Measurements from ENCODE around the gene CAP1. TPM values are rescaled to one million over a fixed set of nuclear protein-coding genes. Genes with fewer than 3 reads are reported as not detected.

The CAP1 gene
- total and polyA plus RNA-seq, 4 donors = 209 to 493 (median 321) TPM

GRCh38 chr1:40039245-40039756 lies 1.2 kb upstream of the CAP1 start:
- ATAC-seq (ENCODE audit: low FRiP score) = peak; percentile 53
- DNase-seq = no peak
- no peaks in the 10 kb centered on the region for H3K27me3 ChIP-seq (ENCODE audit: control insufficient read depth in 1 of 2, insufficient read depth in 2 of 2, low read length in 1 of 2)
- H3K27ac ChIP-seq (ENCODE audit: low read depth in 1 of 2, low read length in 2 of 2) = peak overlapping the region; percentile 91 to 93
- no peaks in the 10 kb centered on the region for H3K36me3 ChIP-seq (ENCODE audit: control insufficient read depth in 1 of 2, insufficient read depth in 2 of 2, low read length in 1 of 2)
- no peaks in the 10 kb centered on the region for H3K9me3 ChIP-seq (ENCODE audit: control insufficient read depth, low read length)
- intact Hi-C loops (cut with DNase I) = no loop called here
- H3K4me3 ChIP-seq (ENCODE audit: low read length in 2 of 2) = peak overlapping the region in 1 of 2 donors; percentile 43
- peaks cover 2 to 10% of the 10 kb centered on the region in 2 donors for H3K4me1 ChIP-seq (ENCODE audit: control insufficient read depth in 1 of 2, insufficient read depth in 2 of 2, low read length in 2 of 2)
- 0 to 1% methylated on average over 10 of the region's 10 CpGs for WGBS, 2 donors

- H3K9me3 ChIP-seq (ENCODE audit: control insufficient read depth, low read length) = no peaks in the 10 kb centered on the region
- 0% methylated on average over 51 to 52 of the region's 52 CpGs for WGBS, 2 donors
- H3K27ac ChIP-seq (ENCODE audit: low read depth in 1 of 2, low read length in 2 of 2) = peak overlapping the region; percentile 83 to 91
- no peaks in the 10 kb centered on the region for H3K27me3 ChIP-seq (ENCODE audit: control insufficient read depth in 1 of 2, insufficient read depth in 2 of 2, low read length in 1 of 2)
- intact Hi-C loops (cut with DNase I) = no loop called here
- H3K36me3 ChIP-seq (ENCODE audit: control insufficient read depth in 1 of 2, insufficient read depth in 2 of 2, low read length in 1 of 2) = no peaks in the 10 kb centered on the region
- DNase-seq (peak; percentile 94 to 95), ATAC-seq (ENCODE audit: low FRiP score) (peak; percentile 85)
- peak overlapping the region; percentile 10 to 43 for H3K4me3 ChIP-seq (ENCODE audit: low read length in 2 of 2)
- peaks cover 2 to 12% of the 10 kb centered on the region in 2 donors for H3K4me1 ChIP-seq (ENCODE audit: control insufficient read depth in 1 of 2, insufficient read depth in 2 of 2, low read length in 2 of 2)
These were observed 595 bp upstream of the CAP1 start for GRCh38 chr1:40039757-40040510.

- 1 to 2% methylated on average over 5 of the region's 5 CpGs for WGBS, 2 donors
- intact Hi-C loops (cut with DNase I) = no loop called here
- H3K27ac ChIP-seq (ENCODE audit: low read depth in 1 of 2, low read length in 2 of 2) = peak overlapping the region; percentile 4 to 82
These were observed 923 bp downstream of the CAP1 start for GRCh38 chr1:40041466-40041838.

GRCh38 chr1:40042341-40042740 lies 1.8 kb downstream of the CAP1 start:
- ATAC-seq (ENCODE audit: low FRiP score) (no peak), DNase-seq (no peak)
- 46 to 56% methylated on average over 4 of the region's 4 CpGs for WGBS, 2 donors
- H3K4me3 ChIP-seq (ENCODE audit: low read length in 2 of 2) = peak overlapping the region; percentile 14 to 83
- peaks cover 2 to 17% of the 10 kb centered on the region in 2 donors for H3K4me1 ChIP-seq (ENCODE audit: control insufficient read depth in 1 of 2, insufficient read depth in 2 of 2, low read length in 2 of 2)
- intact Hi-C loops (cut with DNase I) = no loop called here
- H3K27me3 ChIP-seq (ENCODE audit: control insufficient read depth in 1 of 2, insufficient read depth in 2 of 2, low read length in 1 of 2) = no peaks in the 10 kb centered on the region
- peak overlapping the region in 1 of 2 donors; percentile 28 for H3K27ac ChIP-seq (ENCODE audit: low read depth in 1 of 2, low read length in 2 of 2)
- H3K36me3 ChIP-seq (ENCODE audit: control insufficient read depth in 1 of 2, insufficient read depth in 2 of 2, low read length in 1 of 2) = no peaks in the 10 kb centered on the region
- no peaks in the 10 kb centered on the region for H3K9me3 ChIP-seq (ENCODE audit: control insufficient read depth, low read length)

More at GRCh38 chr1:40041466-40041838, 923 bp downstream of the CAP1 start:
- Histone ChIP-seq H3K9me3 (ENCODE audit: control insufficient read depth, low read length) (no peaks in the 10 kb centered on the region), H3K4me1 (ENCODE audit: control insufficient read depth in 1 of 2, insufficient read depth in 2 of 2, low read length in 2 of 2) (peaks cover 2 to 17% of the 10 kb centered on the region in 2 donors), H3K36me3 (ENCODE audit: control insufficient read depth in 1 of 2, insufficient read depth in 2 of 2, low read length in 1 of 2) (no peaks in the 10 kb centered on the region), H3K27me3 (ENCODE audit: control insufficient read depth in 1 of 2, insufficient read depth in 2 of 2, low read length in 1 of 2) (no peaks in the 10 kb centered on the region), H3K4me3 (ENCODE audit: low read length in 2 of 2) (peak overlapping the region; percentile 83 to 85)
- DNase-seq = no peak
- no peak for ATAC-seq (ENCODE audit: low FRiP score)

GRCh38 chr1:40044110-40044509 lies 3.6 kb downstream of the CAP1 start:
- no peaks in the 10 kb centered on the region for H3K36me3 ChIP-seq (ENCODE audit: control insufficient read depth in 1 of 2, insufficient read depth in 2 of 2, low read length in 1 of 2)
- DNase-seq (no peak), ATAC-seq (ENCODE audit: low FRiP score) (no peak)
- intact Hi-C loops (cut with DNase I) = no loop called here
- no peak overlapping the region for H3K4me3 ChIP-seq (ENCODE audit: low read length in 2 of 2)
- H3K4me1 ChIP-seq (ENCODE audit: control insufficient read depth in 1 of 2, insufficient read depth in 2 of 2, low read length in 2 of 2) = peaks cover under 1 to 17% of the 10 kb centered on the region in 2 donors
- H3K27ac ChIP-seq (ENCODE audit: low read depth in 1 of 2, low read length in 2 of 2) = no peak overlapping the region
- WGBS, 2 donors = 49% methylated on average over 3 of the region's 3 CpGs
- no peaks in the 10 kb centered on the region for H3K27me3 ChIP-seq (ENCODE audit: control insufficient read depth in 1 of 2, insufficient read depth in 2 of 2, low read length in 1 of 2)
- no peaks in the 10 kb centered on the region for H3K9me3 ChIP-seq (ENCODE audit: control insufficient read depth, low read length)

GRCh38 chr1:40045182-40045581 lies 4.7 kb downstream of the CAP1 start:
- H3K4me3 ChIP-seq (ENCODE audit: low read length in 2 of 2) = no peak overlapping the region
- no peaks in the 10 kb centered on the region for H3K9me3 ChIP-seq (ENCODE audit: control insufficient read depth, low read length)
- peaks cover 0 to 20% of the 10 kb centered on the region in 2 donors for H3K4me1 ChIP-seq (ENCODE audit: control insufficient read depth in 1 of 2, insufficient read depth in 2 of 2, low read length in 2 of 2)
- 77 to 86% methylated on average over 4 of the region's 4 CpGs for WGBS, 2 donors
- intact Hi-C loops (cut with DNase I) = no loop called here
- DNase-seq = no peak
- H3K27ac ChIP-seq (ENCODE audit: low read depth in 1 of 2, low read length in 2 of 2) = no peak overlapping the region
- H3K36me3 ChIP-seq (ENCODE audit: control insufficient read depth in 1 of 2, insufficient read depth in 2 of 2, low read length in 1 of 2) = no peaks in the 10 kb centered on the region
- H3K27me3 ChIP-seq (ENCODE audit: control insufficient read depth in 1 of 2, insufficient read depth in 2 of 2, low read length in 1 of 2) = no peaks in the 10 kb centered on the region
- no peak for ATAC-seq (ENCODE audit: low FRiP score)

GRCh38 chr1:40045766-40046165 lies 5.2 kb downstream of the CAP1 start:
- Histone ChIP-seq H3K27me3 (ENCODE audit: control insufficient read depth in 1 of 2, insufficient read depth in 2 of 2, low read length in 1 of 2) (no peaks in the 10 kb centered on the region), H3K36me3 (ENCODE audit: control insufficient read depth in 1 of 2, insufficient read depth in 2 of 2, low read length in 1 of 2) (no peaks in the 10 kb centered on the region), H3K4me1 (ENCODE audit: control insufficient read depth in 1 of 2, insufficient read depth in 2 of 2, low read length in 2 of 2) (peaks cover 0 to 20% of the 10 kb centered on the region in 2 donors), H3K4me3 (ENCODE audit: low read length in 2 of 2) (no peak overlapping the region), H3K9me3 (ENCODE audit: control insufficient read depth, low read length) (no peaks in the 10 kb centered on the region), H3K27ac (ENCODE audit: low read depth in 1 of 2, low read length in 2 of 2) (no peak overlapping the region)
- no peak for ATAC-seq (ENCODE audit: low FRiP score)
- intact Hi-C loops (cut with DNase I) = no loop called here
- WGBS, 2 donors = 87 to 91% methylated on average over 3 of the region's 3 CpGs
- DNase-seq = peak in 1 of 2 donors; percentile 25

- Histone ChIP-seq H3K4me1 (ENCODE audit: control insufficient read depth in 1 of 2, insufficient read depth in 2 of 2, low read length in 2 of 2) (peaks cover 0 to 19% of the 10 kb centered on the region in 2 donors), H3K27ac (ENCODE audit: low read depth in 1 of 2, low read length in 2 of 2) (peak overlapping the region in 1 of 2 donors; percentile 71)
These were observed 6.7 kb downstream of the CAP1 start for GRCh38 chr1:40047276-40047675.

GRCh38 chr1:40047769-40048168 lies 7.2 kb downstream of the CAP1 start:
- Histone ChIP-seq H3K9me3 (ENCODE audit: control insufficient read depth, low read length) (no peaks in the 10 kb centered on the region), H3K4me3 (ENCODE audit: low read length in 2 of 2) (no peak overlapping the region), H3K4me1 (ENCODE audit: control insufficient read depth in 1 of 2, insufficient read depth in 2 of 2, low read length in 2 of 2) (peaks cover 0 to 19% of the 10 kb centered on the region in 2 donors), H3K27me3 (ENCODE audit: control insufficient read depth in 1 of 2, insufficient read depth in 2 of 2, low read length in 1 of 2) (no peaks in the 10 kb centered on the region), H3K36me3 (ENCODE audit: control insufficient read depth in 1 of 2, insufficient read depth in 2 of 2, low read length in 1 of 2) (no peaks in the 10 kb centered on the region), H3K27ac (ENCODE audit: low read depth in 1 of 2, low read length in 2 of 2) (peak overlapping the region in 1 of 2 donors; percentile 71)
- ATAC-seq (ENCODE audit: low FRiP score) (no peak), DNase-seq (peak in 1 of 2 donors; percentile 14)
- 65 to 67% methylated on average over 5 of the region's 5 CpGs for WGBS, 2 donors
- intact Hi-C loops (cut with DNase I) = no loop called here

More at GRCh38 chr1:40047276-40047675, 6.7 kb downstream of the CAP1 start:
- no peak for DNase-seq
- intact Hi-C loops (cut with DNase I) = no loop called here
- Histone ChIP-seq H3K36me3 (ENCODE audit: control insufficient read depth in 1 of 2, insufficient read depth in 2 of 2, low read length in 1 of 2) (no peaks in the 10 kb centered on the region), H3K9me3 (ENCODE audit: control insufficient read depth, low read length) (no peaks in the 10 kb centered on the region), H3K4me3 (ENCODE audit: low read length in 2 of 2) (no peak overlapping the region), H3K27me3 (ENCODE audit: control insufficient read depth in 1 of 2, insufficient read depth in 2 of 2, low read length in 1 of 2) (no peaks in the 10 kb centered on the region)
- no peak for ATAC-seq (ENCODE audit: low FRiP score)
- 6% methylated on average over 2 of the region's 2 CpGs for WGBS, 2 donors

All from aorta (tissue), 5 donors.